HCT116 (cell line): ENCODE measurements around the gene ARMS2. TPM values are rescaled to one million over a fixed set of nuclear protein-coding genes. Genes with fewer than 3 reads are reported as not detected.

Source experiments
- ATAC-seq: fragments of 200-7000 bp; cut with Tn5 transposase; 2 replicates; pipeline ENCODE4 v1.9.1; 2020; ENCODE audit warnings: mild to moderate bottlenecking, moderate library complexity
- BruUV-seq: library from RNA; stranded (reverse); fragments of 400-500 nt; replicated peaks from 2 replicates; lab custom pipeline; 2021; lab: Mats Ljungman, UMichigan
- CTCF ChIA-PET: fragments of 300-600 bp; sonication (Branson Sonifier 250); formaldehyde crosslinking; loops from one replicate; lab custom pipeline; 2021; ENCODE audit warnings: antibody characterized with exemption; lab: Charles Lee
- POLR2A ChIA-PET: fragments of 300-600, 350-600 bp; sonication (Branson Sonifier 250); formaldehyde crosslinking; loops from one replicate; lab custom pipeline; 2021; ENCODE audit warnings: antibody characterized with exemption; lab: Charles Lee
- RAD21 ChIA-PET, 2 experiments: fragments of 300-600 bp; sonication (Branson Sonifier 250); formaldehyde crosslinking; loops; one replicate each; lab custom pipeline; 2023; ENCODE audit warnings: low total read pairs in 2 of 2; ENCODE audit not compliant: uncharacterized antibody in 2 of 2, unreplicated experiment in 2 of 2, low non-redundant PET in 1 of 2; lab: Charles Lee
- DNase-seq: peaks from one replicate; pipeline ENCODE4 v3.0.0-alpha.2; 2010; ENCODE audit warnings: low read depth, low spot score
- H2AFZ ChIP-seq: fragments of 200-600 bp; shearing (Covaris generic), sonication (generic); 2 replicates; pipeline ENCODE4 v1.6.1; 2017; ENCODE audit warnings: low read depth, mixed run types, mixed read lengths, antibody characterized with exemption, low read length; ENCODE audit not compliant: poor library complexity, severe bottlenecking
- H3K27ac ChIP-seq: 2 replicates; pipeline ENCODE4 v1.5.1; 2012; ENCODE audit warnings: low read depth, low read length
- H3K27me3 ChIP-seq: fragments of 200-600 bp; sonication (generic); 2 replicates; pipeline ENCODE4 v1.6.1; 2016; ENCODE audit warnings: mixed run types, low read length, mixed read lengths; ENCODE audit not compliant: insufficient read depth
- H3K36me3 ChIP-seq, 2 experiments: fragments of 200-500 bp in 1 of 2; fragments of 200-600 bp in 1 of 2; sonication (Bioruptor generic) in 1 of 2; sonication (generic) in 1 of 2; 2 replicates each; pipeline versions ENCODE4 v1.5.1 to v1.6.1; 2014 to 2016; ENCODE audit warnings: low read length in 2 of 2, inconsistent platforms in 1 of 2, mixed read lengths in 1 of 2, mixed run types in 1 of 2; ENCODE audit not compliant: insufficient read depth in 2 of 2, control insufficient read depth in 1 of 2
- H3K4me1 ChIP-seq, 2 experiments: fragments of 200-600 bp in 1 of 2; sonication (generic) in 1 of 2; 2 replicates each; pipeline versions ENCODE4 v1.5.1 to v1.6.1; 2012 to 2017; ENCODE audit warnings: low read length in 2 of 2, inconsistent platforms in 1 of 2, mild to moderate bottlenecking in 1 of 2, mixed read lengths in 1 of 2, mixed run types in 1 of 2, moderate library complexity in 1 of 2; ENCODE audit not compliant: insufficient read depth in 2 of 2, control insufficient read depth in 1 of 2
- H3K4me2 ChIP-seq: fragments of 200-600 bp; sonication (generic); 2 replicates; pipeline ENCODE4 v1.6.1; 2017; ENCODE audit warnings: mixed run types, low read length, mixed read lengths
- H3K4me3 ChIP-seq, 2 experiments: fragments of 200-600 bp in 1 of 2; sonication (generic) in 1 of 2; replicated peaks in 1 of 2; 2 replicates each; pipeline ENCODE4 v1.5.1; 2011 to 2016; ENCODE audit warnings: low read length in 2 of 2, control low read depth in 1 of 2, low read depth in 1 of 2, mild to moderate bottlenecking in 1 of 2, mixed read lengths in 1 of 2, mixed run types in 1 of 2
- H3K79me2 ChIP-seq: fragments of 200-600 bp; sonication (generic); 2 replicates; pipeline ENCODE4 v1.6.1; 2017; ENCODE audit warnings: mild to moderate bottlenecking, mixed run types, low read length, moderate library complexity, mixed read lengths; ENCODE audit not compliant: insufficient read depth
- H3K9ac ChIP-seq: fragments of 200-600 bp; sonication (generic); 2 replicates; pipeline ENCODE4 v1.6.1; 2016; ENCODE audit warnings: low read length, mixed read lengths
- H3K9me2 ChIP-seq: fragments of 200-600 bp; sonication (generic), shearing (Covaris generic); 2 replicates; pipeline ENCODE4 v1.6.1; 2017; ENCODE audit warnings: mixed run types, mild to moderate bottlenecking, moderate library complexity; ENCODE audit not compliant: insufficient read depth
- H3K9me3 ChIP-seq, 2 experiments: fragments of 200-500 bp in 1 of 2; fragments of 200-600 bp in 1 of 2; sonication (Bioruptor generic) in 1 of 2; sonication (generic) in 1 of 2; 2 replicates each; pipeline ENCODE4 v1.6.1; 2014 to 2017; ENCODE audit warnings: low read length in 2 of 2, mixed read lengths in 2 of 2, inconsistent platforms in 1 of 2, low read depth in 1 of 2, mild to moderate bottlenecking in 1 of 2, mixed run types in 1 of 2, moderate library complexity in 1 of 2; ENCODE audit not compliant: control insufficient read depth in 1 of 2, insufficient read depth in 1 of 2
- H4K20me1 ChIP-seq: fragments of 200-600 bp; sonication (generic), shearing (Covaris generic); 2 replicates; pipeline ENCODE4 v1.6.1; 2017; ENCODE audit warnings: mixed run types, mild to moderate bottlenecking, moderate library complexity; ENCODE audit not compliant: insufficient read depth
- CBX3 ChIP-seq: IDR thresholded peaks from 2 replicates; pipeline ENCODE4 v1.6.1; 2012; ENCODE audit warnings: low read depth
- EGR1 ChIP-seq: IDR thresholded peaks from 2 replicates; pipeline ENCODE4 v1.6.1; 2012; ENCODE audit warnings: low read depth
- EZH2phosphoT487 ChIP-seq: fragments of 200-600 bp; IDR thresholded peaks from 2 replicates; pipeline ENCODE4 v1.6.1; 2018; ENCODE audit warnings: antibody characterized with exemption, borderline replicate concordance
- FOSL1 ChIP-seq: IDR thresholded peaks from 2 replicates; pipeline ENCODE4 v1.6.1; 2012; ENCODE audit warnings: low read depth
- JUND ChIP-seq: IDR thresholded peaks from 2 replicates; pipeline ENCODE4 v1.6.1; 2012
- POLR2AphosphoS5 ChIP-seq: IDR thresholded peaks from 2 replicates; pipeline ENCODE4 v1.6.1; 2011; ENCODE audit warnings: mild to moderate bottlenecking, low read depth, low read length, moderate library complexity
- RAD21 ChIP-seq: IDR thresholded peaks from 2 replicates; pipeline ENCODE4 v1.6.1; 2012; ENCODE audit warnings: low read depth, mild to moderate bottlenecking
- SIN3A ChIP-seq: IDR thresholded peaks from 2 replicates; pipeline ENCODE4 v1.6.1; 2012; ENCODE audit warnings: low read depth
- SP1 ChIP-seq: IDR thresholded peaks from 2 replicates; pipeline ENCODE4 v1.6.1; 2012; ENCODE audit warnings: low read depth
- ZFX ChIP-seq: fragments of 450-650 bp; IDR thresholded peaks from 2 replicates; pipeline ENCODE4 v1.6.1; 2017
- intact Hi-C: fragments of 100-400 bp; cut with micrococcal nuclease; formaldehyde crosslinking; loops from 2 replicates; pipeline ENCODE4 v1.10.0; 2022
- total RNA-seq: library from RNA; stranded (reverse); gene quantifications from one replicate; pipeline ENCODE4 v1.2.1, GENCODE V29; 2021; ENCODE audit not compliant: unreplicated experiment
- TF ChIP-seq, protein P1 (sequence below): IDR thresholded peaks from 2 replicates; pipeline ENCODE4 v1.6.1; 2011; ENCODE audit warnings: mild to moderate bottlenecking, low read length, moderate library complexity; ENCODE audit not compliant: insufficient replicate concordance; ENCODE audit errors: extremely low read depth
- TF ChIP-seq, protein P2 (sequence below): IDR thresholded peaks from 2 replicates; pipeline ENCODE4 v1.6.1; 2012
- TF ChIP-seq, protein P3 (sequence below), 3 experiments: fragments of 200-600 bp in 1 of 3; sonication (generic) in 1 of 3; IDR thresholded peaks in 2 of 3; conservative IDR thresholded peaks in 1 of 3; 2 replicates each; pipeline ENCODE4 v1.5.1; 2012 to 2017; ENCODE audit warnings: low read depth in 2 of 3, low read length in 2 of 3, antibody characterized with exemption in 1 of 3, borderline replicate concordance in 1 of 3, control low read depth in 1 of 3, mild to moderate bottlenecking in 1 of 3, mixed read lengths in 1 of 3, mixed run types in 1 of 3, moderate library complexity in 1 of 3; ENCODE audit not compliant: insufficient read depth in 1 of 3

ARMS2 gene
- total RNA-seq, 1 experiment from 2014 or later = not detected

DNA sequence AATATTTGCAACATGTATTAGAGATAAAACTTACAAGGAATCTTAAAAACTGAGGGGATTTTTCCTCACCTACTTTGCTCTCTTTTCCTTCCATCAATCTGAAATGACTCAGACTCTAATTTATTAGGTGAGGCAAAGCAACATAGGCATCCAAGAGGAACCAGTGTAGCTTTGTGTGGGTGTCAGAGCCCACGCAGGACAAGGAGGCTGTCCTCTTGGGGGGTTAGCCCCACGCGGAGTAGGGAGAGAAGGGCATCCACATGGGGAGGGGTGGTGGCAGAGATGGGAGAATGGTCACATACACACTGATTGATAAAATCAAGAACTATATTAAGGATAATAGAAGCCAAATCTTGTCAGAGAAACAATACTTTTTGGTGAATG lies 33.8 kb upstream of the ARMS2 start (continued):
- TF ChIP-seq, protein P1, sequence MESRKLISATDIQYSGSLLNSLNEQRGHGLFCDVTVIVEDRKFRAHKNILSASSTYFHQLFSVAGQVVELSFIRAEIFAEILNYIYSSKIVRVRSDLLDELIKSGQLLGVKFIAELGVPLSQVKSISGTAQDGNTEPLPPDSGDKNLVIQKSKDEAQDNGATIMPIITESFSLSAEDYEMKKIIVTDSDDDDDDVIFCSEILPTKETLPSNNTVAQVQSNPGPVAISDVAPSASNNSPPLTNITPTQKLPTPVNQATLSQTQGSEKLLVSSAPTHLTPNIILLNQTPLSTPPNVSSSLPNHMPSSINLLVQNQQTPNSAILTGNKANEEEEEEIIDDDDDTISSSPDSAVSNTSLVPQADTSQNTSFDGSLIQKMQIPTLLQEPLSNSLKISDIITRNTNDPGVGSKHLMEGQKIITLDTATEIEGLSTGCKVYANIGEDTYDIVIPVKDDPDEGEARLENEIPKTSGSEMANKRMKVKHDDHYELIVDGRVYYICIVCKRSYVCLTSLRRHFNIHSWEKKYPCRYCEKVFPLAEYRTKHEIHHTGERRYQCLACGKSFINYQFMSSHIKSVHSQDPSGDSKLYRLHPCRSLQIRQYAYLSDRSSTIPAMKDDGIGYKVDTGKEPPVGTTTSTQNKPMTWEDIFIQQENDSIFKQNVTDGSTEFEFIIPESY = no peak
- TF ChIP-seq SP1 = no peak

DNA sequence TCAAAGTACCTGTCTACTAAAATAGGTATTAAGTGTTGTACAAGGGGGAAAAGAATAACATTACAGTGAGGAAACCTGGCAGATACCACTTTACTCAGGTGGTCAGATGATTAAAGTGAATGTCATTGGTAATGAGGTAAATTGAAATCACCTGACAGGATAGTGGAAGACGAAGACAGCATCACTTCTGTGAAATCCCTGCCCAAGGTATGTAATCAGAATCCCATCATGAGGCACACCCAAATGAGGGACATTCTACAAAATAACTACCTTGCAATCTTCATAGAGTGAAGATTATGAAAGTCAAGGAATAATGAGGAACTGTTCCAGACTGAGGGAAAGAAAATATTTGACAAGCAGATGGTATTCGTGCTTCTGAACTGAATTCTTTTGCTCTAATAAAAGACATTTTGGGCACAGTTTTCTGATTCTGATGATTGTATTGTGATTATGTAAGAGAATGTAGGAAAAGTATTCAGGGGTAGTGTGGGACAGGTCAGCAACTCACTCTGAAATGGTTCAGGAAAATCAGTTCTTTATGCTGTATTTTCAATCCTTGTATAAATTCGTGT lies 33.3 kb upstream of the ARMS2 start:
- no peaks in the 10 kb centered on the region for H3K9me3 ChIP-seq
- ChIA-PET RAD21 (no interaction called here), CTCF (no interaction called here), POLR2A (no interaction called here)
- BruUV-seq = no TSS peak
- no peaks in the 10 kb centered on the region for H3K79me2 ChIP-seq
- no peak overlapping the region for H3K9ac ChIP-seq
- H3K4me2 ChIP-seq = no peak overlapping the region
- ATAC-seq (no peak), DNase-seq (no peak)
- no peak overlapping the region for H3K27ac ChIP-seq
- H3K27me3 ChIP-seq = no peaks in the 10 kb centered on the region
- H3K4me1 ChIP-seq = no peaks in the 10 kb centered on the region
- H3K4me3 ChIP-seq = no peak overlapping the region
- H3K9me2 ChIP-seq = no peaks in the 10 kb centered on the region
- intact Hi-C loops = no loop called here
- no peaks in the 10 kb centered on the region for H4K20me1 ChIP-seq
- TF ChIP-seq FOSL1 = no peak
- no peak for TF ChIP-seq POLR2AphosphoS5
- peaks cover 7 to 10% of the 10 kb centered on the region in 2 experiments for H3K36me3 ChIP-seq
- no peak overlapping the region for H2AFZ ChIP-seq

DNA sequence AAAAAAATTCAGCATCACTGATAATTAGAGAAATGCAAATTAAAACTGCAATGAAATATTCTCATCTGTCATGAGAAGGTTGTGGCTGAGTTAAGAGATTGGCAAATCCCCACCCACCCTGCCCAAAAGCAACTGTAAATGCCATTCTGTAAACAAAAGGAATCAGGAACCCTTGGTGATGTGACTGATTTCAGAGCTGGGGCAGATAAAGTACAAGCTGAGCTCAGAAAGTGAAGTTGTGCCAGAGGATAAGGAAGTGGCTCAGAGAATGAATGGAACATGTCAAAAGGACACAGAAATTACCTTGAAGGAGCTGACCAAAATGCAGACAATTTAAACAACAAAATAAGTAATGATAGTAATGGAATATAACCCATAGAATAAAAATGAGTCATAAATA lies 32.7 kb upstream of the ARMS2 start:
- ChIA-PET POLR2A (no interaction called here), RAD21 (no interaction called here), CTCF (no interaction called here)
- intact Hi-C loops = no loop called here
- H3K27ac ChIP-seq = no peak overlapping the region
- no peak overlapping the region for H3K9ac ChIP-seq
- DNase-seq (no peak), ATAC-seq (no peak)
- H3K9me2 ChIP-seq = no peaks in the 10 kb centered on the region
- H3K4me1 ChIP-seq = no peaks in the 10 kb centered on the region
- no peaks in the 10 kb centered on the region for H3K79me2 ChIP-seq
- H3K9me3 ChIP-seq = no peaks in the 10 kb centered on the region
- no peak overlapping the region for H2AFZ ChIP-seq
- TF ChIP-seq, protein P2, sequence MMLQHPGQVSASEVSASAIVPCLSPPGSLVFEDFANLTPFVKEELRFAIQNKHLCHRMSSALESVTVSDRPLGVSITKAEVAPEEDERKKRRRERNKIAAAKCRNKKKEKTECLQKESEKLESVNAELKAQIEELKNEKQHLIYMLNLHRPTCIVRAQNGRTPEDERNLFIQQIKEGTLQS = no peak
- TF ChIP-seq ZFX = no peak
- no peak for TF ChIP-seq SIN3A
- no peak for TF ChIP-seq EZH2phosphoT487
- TF ChIP-seq EGR1 = no peak
- TF ChIP-seq RAD21 = no peak
- no peak for TF ChIP-seq JUND
- no peak for TF ChIP-seq CBX3
- TF ChIP-seq, protein P3, sequence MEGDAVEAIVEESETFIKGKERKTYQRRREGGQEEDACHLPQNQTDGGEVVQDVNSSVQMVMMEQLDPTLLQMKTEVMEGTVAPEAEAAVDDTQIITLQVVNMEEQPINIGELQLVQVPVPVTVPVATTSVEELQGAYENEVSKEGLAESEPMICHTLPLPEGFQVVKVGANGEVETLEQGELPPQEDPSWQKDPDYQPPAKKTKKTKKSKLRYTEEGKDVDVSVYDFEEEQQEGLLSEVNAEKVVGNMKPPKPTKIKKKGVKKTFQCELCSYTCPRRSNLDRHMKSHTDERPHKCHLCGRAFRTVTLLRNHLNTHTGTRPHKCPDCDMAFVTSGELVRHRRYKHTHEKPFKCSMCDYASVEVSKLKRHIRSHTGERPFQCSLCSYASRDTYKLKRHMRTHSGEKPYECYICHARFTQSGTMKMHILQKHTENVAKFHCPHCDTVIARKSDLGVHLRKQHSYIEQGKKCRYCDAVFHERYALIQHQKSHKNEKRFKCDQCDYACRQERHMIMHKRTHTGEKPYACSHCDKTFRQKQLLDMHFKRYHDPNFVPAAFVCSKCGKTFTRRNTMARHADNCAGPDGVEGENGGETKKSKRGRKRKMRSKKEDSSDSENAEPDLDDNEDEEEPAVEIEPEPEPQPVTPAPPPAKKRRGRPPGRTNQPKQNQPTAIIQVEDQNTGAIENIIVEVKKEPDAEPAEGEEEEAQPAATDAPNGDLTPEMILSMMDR (IDR thresholded peaks at IDR 0.05 in 2 of 3, conservative IDR thresholded peaks at IDR 0.05 in 1 of 3; ENCODE audit: borderline replicate concordance in 1 of 3, insufficient read depth in 1 of 3, low read depth in 2 of 3, low read length in 2 of 3) = no peak
- H3K36me3 ChIP-seq = peaks cover 5 to 7% of the 10 kb centered on the region in 2 experiments; a peak in 2 of 4 replicates
- no peak overlapping the region for H3K4me3 ChIP-seq
- no peak overlapping the region for H3K4me2 ChIP-seq
- BruUV-seq = no TSS peak
- H3K27me3 ChIP-seq = no peaks in the 10 kb centered on the region
- no peaks in the 10 kb centered on the region for H4K20me1 ChIP-seq
